NCI-H748 (cell line): ENCODE measurements around the gene DRD4.

ENCODE experiments used
- DNase-seq: peaks from one replicate; lab custom pipeline; 2025; ENCODE audit not compliant: unreplicated experiment; lab: John Stamatoyannopoulos, UW

The DRD4 gene

GRCh38 chr11:609341-609811 is 27.7 kb upstream of the DRD4 start:
- no peak for DNase-seq

DNA sequence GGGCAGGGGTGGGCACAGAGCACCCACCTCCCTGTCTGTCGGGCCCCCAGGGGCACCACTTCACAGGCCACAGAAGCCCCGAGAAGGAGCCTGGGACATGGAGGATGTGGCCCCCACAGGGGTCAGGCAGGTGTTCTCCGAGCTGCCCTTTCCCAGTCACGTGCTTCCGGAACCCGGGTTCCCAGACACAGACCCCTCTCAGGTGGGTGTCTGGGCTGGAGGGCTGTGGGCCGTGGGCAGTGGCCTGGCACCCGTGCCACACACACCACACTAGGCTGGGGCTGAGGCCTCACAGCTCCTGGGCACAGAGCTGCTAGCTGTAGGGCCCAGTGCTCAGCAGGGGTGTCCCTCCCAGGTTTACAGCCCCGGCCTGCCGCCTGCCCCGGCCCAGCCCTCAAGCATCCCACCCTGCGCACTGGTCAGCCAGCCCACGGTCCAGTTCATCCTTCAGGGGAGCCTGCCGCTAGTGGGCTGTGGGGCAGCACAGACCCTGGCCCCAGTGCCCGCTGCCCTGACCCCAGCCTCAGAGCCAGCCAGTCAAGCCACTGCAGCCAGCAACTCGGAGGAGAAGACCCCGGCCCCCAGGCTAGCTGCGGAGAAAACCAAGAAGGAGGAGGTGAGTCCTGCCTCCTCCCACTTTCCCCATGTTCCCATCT is 26.8 kb upstream of the DRD4 start:
- DNase-seq, result no peak

- DNase-seq, result no peak
Measured at GRCh38 chr11:611001-611996, 25.8 kb upstream of the DRD4 start.

- peak; percentile 37 for DNase-seq
Measured at GRCh38 chr11:612201-612960, 24.7 kb upstream of the DRD4 start.

- DNase-seq, result no peak
Measured at GRCh38 chr11:612961-613300, 24.1 kb upstream of the DRD4 start.

DNA sequence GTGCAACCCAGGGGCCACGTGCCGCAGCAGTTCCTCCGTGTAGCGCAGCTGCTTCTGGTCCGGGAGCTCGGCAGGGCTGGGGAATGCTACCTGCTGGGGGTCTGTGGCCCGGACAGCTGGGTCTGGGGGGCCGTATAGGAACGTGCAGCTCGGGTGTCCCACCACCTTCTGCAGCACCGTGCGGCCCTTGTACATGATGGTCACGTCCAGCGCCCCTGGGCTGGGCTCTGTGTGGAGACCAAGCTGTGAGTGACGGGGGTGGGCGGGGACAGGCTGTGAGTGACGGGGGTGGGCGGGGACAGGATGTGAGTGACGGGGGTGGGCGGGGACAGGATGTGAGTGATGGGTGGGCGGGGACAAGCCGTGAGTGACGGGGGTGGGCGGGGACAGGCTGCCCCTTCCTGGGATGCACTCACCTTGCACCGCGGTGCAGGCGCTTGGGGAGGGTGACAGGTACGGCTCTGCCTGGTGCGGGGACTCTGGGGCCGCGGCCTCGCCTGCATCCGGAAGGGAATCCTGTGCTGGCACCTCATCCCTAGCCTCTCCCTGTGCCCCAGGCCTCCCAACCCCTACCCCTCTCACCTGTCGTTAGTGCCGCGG is 23.6 kb upstream of the DRD4 start:
- DNase-seq, result peak; percentile 65

- no peak for DNase-seq
Measured at GRCh38 chr11:614021-614622, 22.9 kb upstream of the DRD4 start.

DNA sequence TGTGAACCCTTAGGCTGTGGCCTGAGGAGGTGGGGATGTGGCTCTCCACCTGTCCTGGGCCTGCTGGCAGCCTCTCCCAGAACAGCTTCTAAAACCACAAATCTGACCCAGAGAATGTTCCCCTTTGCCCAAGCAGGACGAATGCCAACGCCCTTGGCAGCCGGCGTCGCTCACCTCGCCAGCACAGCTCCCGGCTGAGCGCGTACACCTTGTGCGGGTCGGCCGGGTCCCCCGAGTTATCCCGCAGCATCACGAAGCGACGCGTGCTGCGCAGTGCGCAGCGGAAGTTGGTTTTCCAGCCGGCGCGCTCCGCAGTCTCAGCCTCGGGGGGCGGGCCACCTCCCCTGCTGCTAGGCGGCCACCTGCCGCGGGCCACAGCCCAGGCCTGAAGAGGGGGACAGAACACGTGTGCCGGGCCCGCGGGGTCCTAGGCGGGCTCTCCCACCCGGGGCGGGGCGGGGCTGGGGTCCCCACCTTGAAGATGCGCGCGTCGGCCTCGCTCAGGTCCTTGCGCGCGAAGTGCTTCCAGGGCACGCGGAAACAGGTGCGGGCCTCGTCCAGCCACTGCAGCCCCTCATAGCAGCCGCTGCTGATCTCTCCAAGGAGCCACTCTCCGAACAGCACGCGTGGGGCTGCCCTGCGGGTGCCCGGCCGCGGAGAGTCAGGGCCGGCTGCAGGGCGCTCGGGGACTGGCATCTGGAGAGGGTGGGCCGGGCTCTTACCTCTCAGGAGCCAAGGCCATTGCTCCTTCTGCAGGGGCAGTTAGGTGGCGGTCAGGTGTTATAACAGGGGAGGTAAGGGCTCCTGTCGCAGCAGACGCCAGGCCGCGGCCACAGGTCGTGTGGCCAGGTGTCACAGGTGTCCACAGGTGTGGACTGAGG is 22.2 kb upstream of the DRD4 start:
- DNase-seq, result no peak

DNA sequence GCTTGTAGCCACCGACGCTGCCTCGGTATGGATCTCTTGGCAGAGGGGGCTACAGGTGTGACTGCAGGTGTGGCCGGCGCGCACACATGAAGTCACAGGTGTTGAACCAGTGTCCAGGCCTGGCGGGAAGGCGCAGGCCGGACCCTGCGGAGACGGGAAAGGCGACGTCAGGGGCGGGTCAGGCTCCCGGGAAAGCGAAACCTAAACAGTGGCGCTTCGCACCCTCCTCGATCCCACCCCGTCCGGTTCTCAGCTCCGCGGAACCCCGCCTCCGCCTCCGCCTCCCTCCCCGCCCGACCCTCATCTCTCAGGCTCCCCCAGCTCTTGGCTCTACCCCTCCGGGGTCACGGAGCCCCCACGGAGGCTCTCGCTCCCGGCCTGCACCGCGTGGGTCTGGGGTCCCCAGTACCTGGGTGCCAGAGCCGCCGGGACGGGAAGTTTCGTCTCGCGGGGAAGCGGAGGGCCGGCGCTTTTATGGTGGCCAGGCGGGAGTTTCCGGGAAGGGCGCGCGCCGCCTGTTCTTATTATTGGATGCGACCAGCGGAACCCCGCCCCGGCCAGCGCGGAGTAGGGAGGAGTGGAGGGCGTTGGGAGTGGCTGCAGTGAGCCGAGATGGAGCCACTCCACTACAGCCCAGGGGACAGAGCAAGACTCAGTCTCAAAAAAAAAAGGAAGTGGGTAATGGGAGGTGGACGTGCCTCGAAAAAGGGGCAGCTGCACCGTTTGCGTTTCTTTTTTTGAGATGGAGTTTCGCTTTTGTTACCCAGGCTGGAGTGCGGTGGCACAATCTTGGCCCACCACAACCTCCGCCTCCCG is 21.4 kb upstream of the DRD4 start, which contains the start of gene IRF7:
TSS of gene IRF7 (minus strand) at position 447 of the 816 bp plus-strand sequence. CDS start 586 bp downstream, outside the sequence.
- DNase-seq, result peak; percentile 92

GRCh38 chr11:616320-617198 is 20.5 kb upstream of the DRD4 start:
- no peak for DNase-seq

DNA sequence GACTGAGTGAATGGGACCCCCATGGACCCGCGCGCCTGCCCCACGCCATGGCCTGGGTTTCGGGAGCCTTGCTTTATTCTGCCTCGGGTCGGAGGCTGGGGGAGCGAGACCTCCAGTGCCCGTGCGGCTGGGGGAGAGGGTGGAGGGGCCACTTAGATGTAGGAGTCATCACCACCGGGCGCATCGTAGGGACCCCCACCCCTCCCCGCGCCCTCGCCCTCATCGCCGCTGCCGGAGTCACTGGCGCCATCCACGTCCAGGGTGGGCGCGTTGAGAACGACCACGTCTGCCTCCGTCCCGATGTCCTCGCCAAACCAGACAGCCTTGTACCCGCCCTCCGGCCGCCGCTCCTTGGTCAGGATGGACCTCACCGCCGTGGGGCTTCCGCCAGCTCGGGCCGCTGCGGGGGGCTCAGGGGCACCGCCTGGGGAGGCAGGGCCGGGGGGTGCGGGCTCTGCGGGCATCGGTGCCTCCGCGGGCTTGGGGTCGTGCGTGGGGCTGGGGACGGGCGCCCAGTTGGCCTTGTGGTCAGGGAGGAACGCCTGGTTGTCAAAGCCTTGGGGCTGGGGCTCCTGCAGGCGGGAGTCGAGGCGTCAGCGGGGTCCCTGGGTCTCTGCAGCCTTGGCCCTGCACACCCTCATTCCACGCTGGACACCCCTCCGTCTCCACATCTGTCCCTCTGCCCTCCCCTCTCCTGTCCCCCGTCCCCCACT is 19.7 kb upstream of the DRD4 start:
- no peak for DNase-seq

DNA sequence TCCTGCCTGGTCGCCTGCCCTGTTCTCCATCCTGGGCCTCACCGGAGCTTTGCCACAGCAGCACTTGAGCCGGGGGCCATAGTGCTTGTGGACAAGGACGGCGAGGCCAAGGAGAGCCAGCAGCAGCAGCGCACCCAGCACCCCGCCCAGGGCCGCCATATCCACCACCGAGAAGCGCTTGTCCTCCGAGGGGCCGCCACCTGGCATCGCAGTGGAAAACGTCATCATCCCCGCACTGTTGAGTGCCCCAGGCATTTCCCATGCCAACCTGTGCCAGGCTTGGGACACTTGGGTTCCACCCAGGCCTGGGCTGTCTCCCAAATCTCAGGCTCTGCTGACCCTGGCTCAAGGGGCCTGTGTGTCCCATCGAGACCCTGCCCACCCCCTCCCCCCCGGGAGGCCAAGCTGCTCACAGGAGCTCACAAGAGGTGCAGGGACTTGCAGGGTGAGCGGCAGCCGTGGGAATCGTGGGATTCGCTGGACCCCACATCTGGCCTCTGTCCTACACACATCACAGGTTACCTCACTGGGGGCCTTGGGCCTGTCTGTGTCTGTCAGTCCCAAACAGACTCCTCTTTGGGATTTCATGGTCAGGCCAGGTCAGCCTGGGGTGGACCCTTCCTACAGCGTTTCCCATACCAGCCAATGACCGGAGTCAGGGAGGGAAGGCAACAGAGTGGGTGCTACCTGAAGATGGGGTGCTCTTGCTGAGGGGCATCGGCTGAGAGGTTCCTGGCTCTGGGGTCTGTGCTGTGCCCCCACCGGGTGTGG is 19.0 kb upstream of the DRD4 start:
- DNase-seq, result no peak

DNA sequence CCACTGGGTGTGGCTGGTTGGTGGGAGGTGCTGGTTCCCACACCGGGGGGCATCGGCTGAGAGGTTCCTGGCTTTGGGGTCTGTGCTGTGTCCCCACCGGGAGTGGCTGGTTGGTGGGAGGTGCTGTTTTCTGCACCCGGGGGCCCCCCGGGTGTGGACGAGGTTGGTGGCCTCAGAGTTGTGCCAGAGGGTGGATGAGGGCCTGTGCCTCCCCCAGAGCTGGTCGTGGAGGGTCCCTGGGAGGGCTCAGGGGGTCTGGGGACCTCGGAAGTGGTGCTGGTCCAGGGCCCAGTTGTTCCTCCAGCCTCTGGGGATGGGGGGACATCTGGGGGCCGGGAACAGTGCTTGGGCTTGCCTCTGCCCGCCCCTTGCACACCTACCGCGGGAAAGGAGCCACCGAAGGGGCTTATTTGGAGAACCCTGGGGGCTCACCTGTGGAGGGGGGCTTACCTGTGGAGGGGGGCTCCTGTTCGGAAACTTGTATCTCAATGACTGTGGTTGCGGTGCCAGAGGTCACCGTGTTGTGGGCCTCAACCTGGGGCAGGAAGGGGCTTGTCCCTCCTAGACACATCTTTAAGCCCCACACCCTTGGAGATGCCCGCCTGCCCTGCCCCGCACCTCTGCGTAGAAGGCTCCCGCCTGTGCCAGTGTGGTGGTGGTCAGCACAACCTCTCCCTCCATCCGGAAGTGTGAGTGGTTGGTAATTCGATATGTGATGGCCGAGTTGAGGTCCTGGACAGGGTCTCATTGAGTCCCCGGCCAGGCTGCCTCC is 18.0 kb upstream of the DRD4 start:
- no peak for DNase-seq

DNA sequence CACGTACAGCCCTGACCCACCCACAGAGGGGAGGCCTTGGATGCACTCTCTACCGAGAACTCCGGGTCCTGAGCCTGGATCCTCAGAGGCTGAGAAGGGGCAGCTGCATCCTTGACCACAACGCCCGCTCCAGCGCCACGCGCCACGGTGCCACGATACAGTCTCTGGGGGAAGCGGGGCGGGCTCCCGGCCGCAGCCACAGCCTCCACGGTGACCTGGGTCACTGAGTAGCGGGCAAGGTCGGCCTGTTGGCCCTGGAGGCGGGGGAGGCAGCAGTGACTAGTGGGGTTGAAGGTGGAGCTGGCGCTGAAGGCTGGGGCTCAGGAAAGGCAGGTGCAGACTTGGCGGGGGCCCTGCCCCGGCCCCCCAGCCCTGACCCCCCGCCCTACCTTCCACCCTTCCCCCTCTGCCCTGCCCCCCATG is 17.4 kb upstream of the DRD4 start:
- no peak for DNase-seq

DNA sequence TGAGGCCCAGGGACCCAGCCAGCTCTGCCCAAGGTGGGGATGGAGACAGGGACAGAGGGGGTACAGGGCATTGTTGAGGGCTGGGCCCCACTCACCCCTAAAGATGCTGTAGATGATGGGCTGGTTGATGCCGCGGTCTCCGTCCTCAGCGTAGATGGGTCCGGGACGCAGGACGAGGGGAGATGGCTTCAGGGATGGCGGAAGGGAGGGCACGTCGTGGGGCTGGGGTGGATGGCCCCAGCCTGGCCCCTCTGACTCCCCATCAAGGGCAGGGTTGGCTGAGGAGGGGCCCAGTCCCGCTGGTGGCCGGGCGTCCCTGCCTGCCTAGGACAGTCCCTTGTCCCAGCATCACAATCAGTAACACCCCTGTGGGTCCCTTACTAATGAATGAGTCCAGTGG is 16.9 kb upstream of the DRD4 start:
- DNase-seq, result no peak
